Measurements from ENCODE around the gene ITPK1. TPM values are rescaled to one million over a fixed set of nuclear protein-coding genes. Genes with fewer than 3 reads are reported as not detected.

ITPK1 gene
- total RNA-seq, 1 donor from 2014 or later: 32.8 TPM

DNA sequence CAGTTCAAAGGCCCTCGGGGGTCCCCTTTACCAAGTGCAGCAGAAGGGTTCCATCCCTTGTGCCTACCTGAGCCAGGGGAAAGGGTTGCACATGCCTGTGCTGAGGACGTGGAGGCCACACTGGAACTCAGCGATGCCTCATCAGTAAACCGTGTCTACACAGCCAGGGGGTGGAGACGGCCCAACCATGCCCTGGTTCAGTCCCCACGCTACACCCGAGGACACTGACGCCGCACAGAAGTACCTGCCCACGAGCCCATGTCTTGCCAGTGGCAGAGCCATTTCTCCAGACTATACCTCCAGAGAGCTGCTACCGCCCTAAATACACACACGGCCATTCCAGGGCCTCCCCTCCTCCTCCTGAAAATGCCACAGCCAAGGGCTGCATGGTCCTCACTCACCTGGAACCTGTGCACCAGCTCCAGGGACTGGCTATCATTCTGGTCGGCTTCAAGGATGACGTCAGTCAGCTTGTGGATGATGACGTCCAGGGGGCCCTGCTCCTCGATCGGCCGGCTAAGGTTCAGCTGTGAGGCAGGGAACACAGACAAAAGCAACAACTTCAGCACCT, 99.4 kb downstream of the ITPK1 start:
- no peaks in the 10 kb centered on the region for H3K36me3 Mint-ChIP-seq (ENCODE audit: unreplicated experiment)
- no peak overlapping the region for H3K4me3 Mint-ChIP-seq (ENCODE audit: unreplicated experiment)
- no peak overlapping the region for H3K27ac Mint-ChIP-seq (ENCODE audit: unreplicated experiment)
- no peak for DNase-seq (ENCODE audit: extremely low spot score, unreplicated experiment)
- H3K4me1 Mint-ChIP-seq (ENCODE audit: unreplicated experiment): peaks cover 37% of the 10 kb centered on the region
- TF ChIP-seq, protein P1, sequence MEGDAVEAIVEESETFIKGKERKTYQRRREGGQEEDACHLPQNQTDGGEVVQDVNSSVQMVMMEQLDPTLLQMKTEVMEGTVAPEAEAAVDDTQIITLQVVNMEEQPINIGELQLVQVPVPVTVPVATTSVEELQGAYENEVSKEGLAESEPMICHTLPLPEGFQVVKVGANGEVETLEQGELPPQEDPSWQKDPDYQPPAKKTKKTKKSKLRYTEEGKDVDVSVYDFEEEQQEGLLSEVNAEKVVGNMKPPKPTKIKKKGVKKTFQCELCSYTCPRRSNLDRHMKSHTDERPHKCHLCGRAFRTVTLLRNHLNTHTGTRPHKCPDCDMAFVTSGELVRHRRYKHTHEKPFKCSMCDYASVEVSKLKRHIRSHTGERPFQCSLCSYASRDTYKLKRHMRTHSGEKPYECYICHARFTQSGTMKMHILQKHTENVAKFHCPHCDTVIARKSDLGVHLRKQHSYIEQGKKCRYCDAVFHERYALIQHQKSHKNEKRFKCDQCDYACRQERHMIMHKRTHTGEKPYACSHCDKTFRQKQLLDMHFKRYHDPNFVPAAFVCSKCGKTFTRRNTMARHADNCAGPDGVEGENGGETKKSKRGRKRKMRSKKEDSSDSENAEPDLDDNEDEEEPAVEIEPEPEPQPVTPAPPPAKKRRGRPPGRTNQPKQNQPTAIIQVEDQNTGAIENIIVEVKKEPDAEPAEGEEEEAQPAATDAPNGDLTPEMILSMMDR (IDR thresholded peaks at IDR 0.05): no peak
- H3K27me3 Mint-ChIP-seq (ENCODE audit: unreplicated experiment): no peaks in the 10 kb centered on the region
- no peaks in the 10 kb centered on the region for H3K9me3 Mint-ChIP-seq (ENCODE audit: unreplicated experiment)

DNA sequence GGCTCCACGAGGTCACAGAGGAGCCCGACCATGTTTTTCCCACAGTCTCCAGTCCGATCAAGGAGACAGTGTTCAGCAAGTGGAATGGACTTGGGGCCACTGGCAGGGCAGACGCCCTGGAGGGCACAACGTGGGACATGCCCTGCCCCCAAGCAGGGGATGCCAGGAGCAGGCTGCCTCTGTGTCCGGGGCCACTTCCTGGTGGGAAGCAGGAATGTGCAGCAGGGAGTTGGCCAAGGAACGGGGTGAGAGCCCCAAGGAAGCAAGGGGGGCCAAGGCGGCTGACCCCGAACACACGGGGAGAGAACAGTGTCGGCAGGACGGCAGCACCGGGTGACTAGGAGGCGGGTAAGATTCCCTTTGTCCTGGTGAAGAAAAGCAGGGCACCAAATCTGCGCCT, 100.2 kb downstream of the ITPK1 start:
- no peaks in the 10 kb centered on the region for H3K27me3 Mint-ChIP-seq (ENCODE audit: unreplicated experiment)
- H3K4me3 Mint-ChIP-seq (ENCODE audit: unreplicated experiment): no peak overlapping the region
- TF ChIP-seq, protein P1 (IDR thresholded peaks at IDR 0.05): no peak
- no peaks in the 10 kb centered on the region for H3K9me3 Mint-ChIP-seq (ENCODE audit: unreplicated experiment)
- DNase-seq (ENCODE audit: extremely low spot score, unreplicated experiment): no peak
- peaks cover 37% of the 10 kb centered on the region for H3K4me1 Mint-ChIP-seq (ENCODE audit: unreplicated experiment)
- H3K27ac Mint-ChIP-seq (ENCODE audit: unreplicated experiment): no peak overlapping the region
- H3K36me3 Mint-ChIP-seq (ENCODE audit: unreplicated experiment): no peaks in the 10 kb centered on the region

DNA sequence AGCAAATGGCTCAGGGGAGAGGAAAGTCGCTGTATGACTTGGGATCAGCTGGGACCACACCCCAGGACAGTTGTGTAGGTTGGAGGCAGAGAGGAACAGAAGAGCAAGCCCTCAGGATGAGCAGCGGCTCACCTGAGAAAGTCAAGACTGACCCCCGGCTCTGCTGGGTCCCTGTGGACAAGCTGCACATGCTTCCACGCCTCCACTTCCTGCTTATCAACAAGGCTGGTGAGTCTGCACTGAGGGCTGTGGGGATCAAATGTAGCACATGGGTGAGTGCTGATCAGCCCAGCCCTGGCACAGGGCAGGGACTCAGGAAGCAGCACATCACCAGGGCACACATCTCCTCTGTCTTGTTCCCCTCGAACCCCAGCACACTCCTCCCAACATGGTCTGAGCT, 100.7 kb downstream of the ITPK1 start:
- Mint-ChIP-seq H3K9me3 (ENCODE audit: unreplicated experiment) (no peaks in the 10 kb centered on the region), H3K27me3 (ENCODE audit: unreplicated experiment) (no peaks in the 10 kb centered on the region), H3K4me3 (ENCODE audit: unreplicated experiment) (no peak overlapping the region), H3K36me3 (ENCODE audit: unreplicated experiment) (no peaks in the 10 kb centered on the region), H3K27ac (ENCODE audit: unreplicated experiment) (no peak overlapping the region), H3K4me1 (ENCODE audit: unreplicated experiment) (peaks cover 40% of the 10 kb centered on the region)
- TF ChIP-seq, protein P1 (IDR thresholded peaks at IDR 0.05): no peak
- DNase-seq (ENCODE audit: extremely low spot score, unreplicated experiment): no peak

DNA sequence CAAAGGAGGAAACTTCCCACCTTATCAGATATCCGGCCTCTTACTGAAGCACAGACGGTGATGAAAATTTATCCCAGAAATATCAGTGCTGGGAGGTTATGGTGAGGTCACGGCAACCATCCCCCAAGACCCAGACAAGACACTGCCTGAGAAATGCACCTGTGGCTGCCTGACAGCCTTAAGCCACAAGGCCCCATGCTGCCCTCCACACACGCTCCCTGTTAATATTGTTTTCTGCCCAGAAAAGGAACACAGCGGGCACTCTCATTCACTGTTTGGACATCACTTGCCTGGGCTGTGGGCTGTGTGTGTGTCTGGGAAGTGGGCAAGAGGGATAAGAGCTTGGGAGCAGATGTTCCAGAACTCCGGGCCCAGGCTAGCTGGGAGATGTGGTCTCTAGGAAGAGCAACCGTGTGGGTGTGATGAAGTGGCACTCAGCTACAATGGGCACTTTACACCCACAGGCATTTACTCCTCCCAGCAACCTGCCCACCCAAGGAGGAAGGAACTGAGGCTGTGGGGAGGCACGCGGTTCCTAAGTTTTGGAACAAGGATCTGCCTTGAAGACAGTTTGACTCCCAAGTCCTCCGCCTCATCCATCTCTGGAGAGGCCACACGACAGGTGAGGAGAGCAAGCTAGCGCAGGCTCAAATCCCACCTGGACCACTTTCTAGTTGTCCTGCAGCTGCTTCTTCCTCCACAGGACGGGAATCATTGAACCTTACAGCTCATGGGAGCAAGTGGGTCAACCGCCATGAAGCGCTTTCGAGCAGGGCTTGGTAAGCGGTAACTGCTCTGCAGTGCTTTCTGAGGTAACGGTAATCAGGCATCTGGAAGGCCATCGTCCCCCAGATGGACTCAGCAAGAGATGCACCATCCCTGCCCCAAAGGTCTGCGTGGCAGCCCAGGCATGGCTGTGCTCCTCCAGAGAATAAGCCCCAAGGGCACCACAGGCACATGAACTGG, 101.4 kb downstream of the ITPK1 start:
- H3K36me3 Mint-ChIP-seq (ENCODE audit: unreplicated experiment): no peaks in the 10 kb centered on the region
- no peaks in the 10 kb centered on the region for H3K27me3 Mint-ChIP-seq (ENCODE audit: unreplicated experiment)
- TF ChIP-seq, protein P1 (IDR thresholded peaks at IDR 0.05): no peak
- no peak overlapping the region for H3K27ac Mint-ChIP-seq (ENCODE audit: unreplicated experiment)
- no peak for DNase-seq (ENCODE audit: extremely low spot score, unreplicated experiment)
- H3K4me3 Mint-ChIP-seq (ENCODE audit: unreplicated experiment): no peak overlapping the region
- H3K4me1 Mint-ChIP-seq (ENCODE audit: unreplicated experiment): peaks cover 43% of the 10 kb centered on the region
- H3K9me3 Mint-ChIP-seq (ENCODE audit: unreplicated experiment): no peaks in the 10 kb centered on the region
